Hematopoietic multipotent progenitor cell treated with erythropoietin and hydrocortisone succinate and interleukin-3 and kit ligand, for 8 days (in vitro differentiated cells): Measurements from ENCODE around the gene AIRE.
"Not testable (repeated sequence)": the region's sequence is repeated elsewhere in the genome, so short reads cannot be mapped to it uniquely, and the experiment has no call there.

Experiments
- DNase-seq: peaks from one replicate; pipeline ENCODE4 v3.0.0-alpha.2; 2015

The AIRE gene

DNA sequence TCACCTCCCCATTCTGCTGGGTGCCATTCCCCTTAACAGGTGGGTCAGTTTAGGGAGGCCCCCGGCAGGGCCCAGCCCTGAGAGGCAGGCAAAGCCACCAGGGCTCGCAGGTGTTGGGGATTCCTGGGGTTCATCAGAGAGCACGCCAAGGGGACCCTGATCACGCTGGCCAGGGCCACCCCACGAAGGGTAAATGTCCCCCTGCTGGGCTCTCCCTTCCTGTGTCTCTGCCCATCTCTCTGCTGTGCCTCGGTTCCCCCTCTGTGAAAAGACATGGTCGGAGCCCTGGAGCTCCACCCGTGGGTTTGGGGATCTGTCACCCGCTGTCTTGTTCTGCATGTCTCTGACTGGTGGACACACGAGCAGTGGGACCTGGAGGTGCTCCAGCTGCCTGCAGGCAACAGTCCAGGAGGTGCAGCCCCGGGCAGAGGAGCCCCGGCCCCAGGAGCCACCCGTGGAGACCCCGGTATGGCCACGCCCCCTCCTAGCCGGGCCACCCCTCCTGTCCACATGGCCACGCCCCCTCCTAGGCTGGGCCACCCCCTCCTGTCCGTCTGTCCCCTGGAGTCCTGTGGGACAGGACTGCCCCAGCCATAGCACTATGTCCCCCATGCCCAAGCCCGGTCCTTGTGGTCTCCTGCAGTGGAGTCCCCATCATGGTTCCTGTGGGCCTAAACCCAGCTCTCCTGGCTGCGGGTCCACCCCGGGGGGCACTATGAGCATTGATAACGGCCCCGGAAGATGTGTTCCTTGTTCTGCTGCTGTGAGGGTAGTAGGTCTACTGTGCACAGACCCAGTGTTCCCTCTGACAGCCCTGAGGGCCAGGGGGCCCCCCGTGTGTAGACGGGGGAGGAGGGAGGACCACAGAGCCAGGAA is 6.5 kb downstream of the AIRE start:
- DNase-seq: no peak

DNA sequence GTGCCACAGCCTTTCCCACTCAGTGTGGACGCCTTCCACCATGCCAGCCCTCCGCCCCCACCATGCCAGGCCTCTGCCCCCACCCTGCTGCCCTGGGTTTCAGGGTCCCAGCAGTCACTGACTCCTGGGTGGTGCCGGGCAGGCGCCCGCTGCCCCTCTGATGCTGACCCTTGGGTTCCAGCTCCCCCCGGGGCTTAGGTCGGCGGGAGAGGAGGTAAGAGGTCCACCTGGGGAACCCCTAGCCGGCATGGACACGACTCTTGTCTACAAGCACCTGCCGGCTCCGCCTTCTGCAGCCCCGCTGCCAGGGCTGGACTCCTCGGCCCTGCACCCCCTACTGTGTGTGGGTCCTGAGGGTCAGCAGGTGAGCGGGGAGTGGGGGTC is 7.1 kb downstream of the AIRE start:
- DNase-seq: no peak

DNA sequence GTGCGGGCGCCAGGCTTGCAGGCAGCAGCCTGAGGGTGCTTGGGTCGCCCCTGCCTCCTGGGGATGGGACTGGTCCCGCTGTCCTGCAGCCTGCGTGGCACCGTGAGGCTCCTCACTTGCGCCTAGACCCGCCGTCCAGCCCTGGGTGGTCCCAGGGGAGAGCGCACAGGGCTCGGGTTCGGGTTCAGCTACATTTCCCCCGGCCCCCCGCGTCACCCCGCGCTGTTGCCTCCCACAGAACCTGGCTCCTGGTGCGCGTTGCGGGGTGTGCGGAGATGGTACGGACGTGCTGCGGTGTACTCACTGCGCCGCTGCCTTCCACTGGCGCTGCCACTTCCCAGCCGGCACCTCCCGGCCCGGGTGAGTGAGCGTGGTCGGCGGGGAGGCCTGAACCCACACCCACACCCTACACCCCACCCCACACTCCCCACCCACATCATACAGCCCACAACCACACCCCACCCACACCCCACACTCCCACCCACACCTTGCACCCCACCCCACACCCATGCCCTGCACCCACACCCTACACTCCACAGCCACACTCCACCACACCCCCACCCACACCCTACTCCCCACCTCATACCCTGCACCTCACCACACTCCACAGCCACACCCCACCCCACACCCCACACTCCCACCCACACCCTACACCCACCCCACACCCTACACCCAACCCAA is 8.0 kb downstream of the AIRE start:
- no peak for DNase-seq

DNA sequence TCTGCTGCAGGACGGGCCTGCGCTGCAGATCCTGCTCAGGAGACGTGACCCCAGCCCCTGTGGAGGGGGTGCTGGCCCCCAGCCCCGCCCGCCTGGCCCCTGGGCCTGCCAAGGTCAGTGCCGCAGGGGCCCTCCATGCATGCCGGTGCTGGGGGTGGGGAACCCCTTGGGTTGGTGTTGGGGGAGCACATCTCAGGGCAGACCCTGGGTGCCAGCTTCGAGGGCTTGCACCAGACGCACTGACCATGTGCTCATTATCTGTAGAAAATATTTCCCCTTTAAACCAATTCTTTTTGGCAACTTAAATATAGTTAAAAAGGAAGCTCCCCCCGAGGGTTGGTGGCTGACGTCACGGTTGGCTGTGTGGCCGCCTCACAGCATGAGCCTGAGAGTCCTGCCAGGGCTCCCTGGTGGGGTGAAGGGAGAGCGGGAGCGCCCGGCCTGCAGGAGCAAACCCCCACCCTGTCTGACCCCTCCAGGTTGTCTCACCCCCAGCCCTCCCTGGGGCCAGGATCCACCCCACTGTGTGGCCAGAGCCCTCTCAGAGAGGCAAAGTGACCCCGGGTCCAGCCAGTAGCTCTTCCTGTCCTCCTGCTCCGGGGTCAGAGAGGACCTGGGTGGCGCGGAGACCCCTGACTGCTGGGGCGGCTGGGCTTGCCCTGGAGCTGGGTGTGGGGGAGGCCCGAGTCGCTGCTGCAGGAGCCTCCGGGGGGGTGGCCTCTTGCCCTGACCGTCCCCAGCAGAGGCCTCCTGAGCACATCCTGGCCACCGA is 8.9 kb downstream of the AIRE start:
- DNase-seq: peak; percentile 18

DNA sequence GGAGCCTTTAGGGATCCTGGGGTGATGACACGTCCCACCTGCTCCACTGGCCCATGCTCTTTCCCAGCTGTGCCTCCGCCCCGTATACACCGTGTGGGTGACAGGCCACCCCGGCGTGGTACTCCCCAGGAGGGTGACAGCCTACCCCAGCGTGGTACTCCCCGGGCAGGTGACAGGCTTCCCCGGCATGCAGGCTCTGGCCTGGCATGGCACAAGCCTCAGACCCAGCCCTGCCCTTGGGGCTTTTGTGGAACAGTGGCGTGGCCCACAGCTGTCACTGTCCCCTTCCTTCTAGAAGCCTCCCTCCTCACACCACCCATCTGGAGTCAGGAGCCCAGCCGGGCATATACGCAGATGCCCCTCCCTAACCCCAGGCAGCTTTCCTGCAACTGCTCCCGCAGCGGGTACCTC is 9.5 kb downstream of the AIRE start:
- DNase-seq: no peak

DNA sequence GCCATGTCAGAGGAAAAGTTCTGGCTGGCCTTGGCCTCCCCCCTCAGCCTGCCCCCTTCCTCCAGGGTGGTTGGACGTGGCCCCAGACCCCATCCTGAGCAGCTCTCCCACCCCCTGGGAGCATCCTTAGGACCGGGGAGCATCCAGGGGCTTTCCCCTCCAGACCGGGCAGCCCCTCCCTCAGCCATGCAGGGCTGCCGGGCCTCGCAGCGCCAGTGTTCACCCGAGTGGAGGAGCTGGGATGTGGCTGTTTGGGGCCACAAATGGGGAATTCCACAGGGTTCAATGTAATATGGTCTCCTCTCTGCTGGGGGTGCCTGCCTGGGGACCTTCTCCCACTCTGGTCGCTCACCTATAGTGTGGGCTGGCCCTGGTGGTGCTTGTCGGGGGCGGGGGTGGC is 10.0 kb downstream of the AIRE start:
- DNase-seq: no peak

DNA sequence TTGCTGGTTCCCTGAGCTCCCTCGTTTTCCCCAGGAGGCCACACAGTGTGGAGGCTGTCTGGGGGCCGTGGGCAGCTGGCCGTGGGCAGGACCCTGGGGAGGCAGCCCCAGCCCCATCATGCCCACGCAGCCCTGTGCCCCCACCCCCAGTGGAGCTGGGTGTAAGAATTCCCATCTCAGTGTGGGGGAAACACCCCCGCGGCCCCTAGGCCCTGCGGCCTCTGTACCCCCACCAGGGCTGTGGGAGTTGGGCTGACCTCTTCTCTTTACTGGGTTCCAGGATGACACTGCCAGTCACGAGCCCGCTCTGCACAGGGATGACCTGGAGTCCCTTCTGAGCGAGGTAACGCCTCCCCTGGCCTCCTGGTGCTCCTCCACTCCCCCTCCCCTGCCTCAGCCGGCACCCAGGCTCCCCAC is 10.4 kb downstream of the AIRE start:
- no peak for DNase-seq

DNA sequence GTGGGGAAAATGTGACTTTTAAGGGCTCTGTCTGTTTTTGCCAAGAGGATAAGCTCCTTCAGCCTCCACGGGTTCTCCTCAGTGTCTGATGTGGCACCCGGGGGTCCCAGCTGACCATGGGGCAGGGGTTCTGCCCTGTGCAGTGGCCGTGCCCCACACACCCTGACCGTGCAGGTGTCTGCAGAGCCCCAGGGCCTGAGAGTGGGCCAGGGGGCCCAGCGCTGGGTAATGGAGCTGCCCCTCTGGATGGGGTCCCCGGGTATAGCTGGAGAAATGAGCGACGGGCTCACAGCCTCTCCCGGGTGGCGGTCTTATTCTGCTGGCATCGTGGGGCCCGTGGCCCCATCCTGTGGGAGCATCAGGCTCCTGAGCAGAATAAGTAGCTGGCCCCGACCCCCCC is 11.2 kb downstream of the AIRE start:
- DNase-seq: no peak

DNA sequence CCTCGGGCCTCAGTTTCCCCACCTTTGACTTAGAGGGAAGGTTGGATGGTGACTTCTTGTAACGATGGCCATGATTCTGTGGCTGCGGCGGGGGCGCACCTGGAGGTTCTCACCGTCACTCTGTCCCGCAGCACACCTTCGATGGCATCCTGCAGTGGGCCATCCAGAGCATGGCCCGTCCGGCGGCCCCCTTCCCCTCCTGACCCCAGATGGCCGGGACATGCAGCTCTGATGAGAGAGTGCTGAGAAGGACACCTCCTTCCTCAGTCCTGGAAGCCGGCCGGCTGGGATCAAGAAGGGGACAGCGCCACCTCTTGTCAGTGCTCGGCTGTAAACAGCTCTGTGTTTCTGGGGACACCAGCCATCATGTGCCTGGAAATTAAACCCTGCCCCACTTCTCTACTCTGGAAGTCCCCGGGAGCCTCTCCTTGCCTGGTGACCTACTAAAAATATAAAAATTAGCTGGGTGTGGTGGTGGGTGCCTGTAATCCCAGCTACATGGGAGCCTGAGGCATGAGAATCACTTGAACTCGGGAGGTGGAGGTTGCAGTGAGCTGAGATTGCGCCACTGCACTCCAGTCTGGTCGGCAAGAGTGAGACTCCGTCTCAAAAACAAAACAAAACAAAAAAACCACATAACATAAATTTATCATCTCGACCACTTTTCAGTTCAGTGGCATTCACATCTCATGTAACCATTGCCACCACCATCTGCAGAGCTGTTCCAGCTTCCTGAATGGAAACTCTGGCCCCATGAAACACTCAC is 12.0 kb downstream of the AIRE start:
- peak; percentile 79 for DNase-seq

DNA sequence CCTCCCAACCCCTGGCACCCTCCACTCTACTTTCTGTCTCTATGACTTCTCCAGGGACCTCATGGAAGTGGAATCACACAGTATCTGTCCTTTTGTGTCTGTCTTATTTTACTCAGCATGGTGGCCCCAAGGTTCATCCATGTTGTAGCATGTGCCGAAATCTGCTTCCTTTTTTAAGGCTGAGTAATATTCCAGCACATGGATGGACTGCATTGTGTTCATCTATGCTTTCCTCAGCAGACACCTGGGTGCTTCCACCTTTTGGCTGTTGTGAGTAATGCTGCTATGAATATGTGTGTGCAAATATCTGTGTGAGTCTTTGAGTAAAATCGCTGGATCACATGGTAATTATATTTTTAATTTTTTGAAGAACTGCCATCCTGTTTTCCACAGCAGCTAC is 12.6 kb downstream of the AIRE start:
- DNase-seq: peak; percentile 42

DNA sequence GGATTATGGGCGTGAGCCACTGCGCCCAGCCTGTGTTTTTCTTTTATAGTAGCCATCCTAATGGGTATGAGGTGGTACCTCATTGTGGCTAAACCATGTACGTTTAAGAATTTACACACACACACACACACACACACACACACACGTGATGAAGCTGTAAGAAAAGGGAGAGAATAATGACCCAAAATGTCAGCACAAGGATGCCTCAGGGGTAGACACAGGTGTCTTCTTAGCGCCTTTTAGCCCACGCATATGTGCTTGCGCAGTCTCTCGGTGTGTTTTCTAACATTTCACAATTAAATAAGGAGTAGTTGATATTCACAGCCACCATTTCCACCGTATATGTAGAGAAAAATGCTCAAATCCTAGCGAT is 13.4 kb downstream of the AIRE start:
- DNase-seq: no peak

DNA sequence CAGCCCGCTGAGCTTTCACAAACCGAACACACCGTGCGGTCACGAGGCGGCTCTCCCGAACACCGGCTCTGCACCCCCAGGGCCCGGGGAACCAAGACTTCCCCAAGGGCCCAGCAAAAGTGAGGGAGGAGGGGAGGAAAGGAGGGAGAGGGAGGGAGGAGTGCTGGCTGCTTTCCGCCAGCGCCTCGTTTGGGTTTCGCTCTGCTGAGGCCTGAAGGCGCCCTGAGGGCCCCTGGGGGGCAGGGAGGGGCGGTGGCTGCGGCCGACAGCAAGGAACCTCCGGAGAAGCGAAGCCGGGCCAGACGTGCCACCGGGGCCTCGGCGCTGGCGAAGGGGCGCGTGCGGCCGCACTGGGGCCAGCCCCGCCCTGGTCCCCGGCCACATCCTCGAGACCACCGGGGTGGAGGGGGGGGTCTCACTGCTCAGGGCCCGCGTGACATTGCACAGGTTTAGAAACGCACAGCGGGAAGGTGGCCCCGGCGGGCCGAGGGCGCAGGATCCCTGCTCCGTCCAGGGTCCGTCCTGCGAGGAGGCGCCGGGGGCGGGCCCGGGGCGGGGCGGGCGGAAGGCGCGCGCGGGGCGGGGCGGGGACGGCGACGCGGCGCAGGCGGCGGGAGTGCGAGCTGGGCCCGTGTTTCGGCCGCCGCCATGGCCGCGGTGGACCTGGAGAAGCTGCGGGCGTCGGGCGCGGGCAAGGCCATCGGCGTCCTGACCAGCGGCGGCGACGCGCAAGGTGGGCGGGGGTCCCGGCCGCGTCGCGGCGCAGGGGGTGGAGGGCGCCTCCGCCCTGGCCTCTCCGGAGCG is 14.0 kb downstream of the AIRE start, which contains the start of gene PFKL:
TSS of gene PFKL (plus strand) at position 596 of the 804 bp plus-strand sequence. CDS start at position 649, 53 bp downstream.
- DNase-seq: peak; percentile 65

DNA sequence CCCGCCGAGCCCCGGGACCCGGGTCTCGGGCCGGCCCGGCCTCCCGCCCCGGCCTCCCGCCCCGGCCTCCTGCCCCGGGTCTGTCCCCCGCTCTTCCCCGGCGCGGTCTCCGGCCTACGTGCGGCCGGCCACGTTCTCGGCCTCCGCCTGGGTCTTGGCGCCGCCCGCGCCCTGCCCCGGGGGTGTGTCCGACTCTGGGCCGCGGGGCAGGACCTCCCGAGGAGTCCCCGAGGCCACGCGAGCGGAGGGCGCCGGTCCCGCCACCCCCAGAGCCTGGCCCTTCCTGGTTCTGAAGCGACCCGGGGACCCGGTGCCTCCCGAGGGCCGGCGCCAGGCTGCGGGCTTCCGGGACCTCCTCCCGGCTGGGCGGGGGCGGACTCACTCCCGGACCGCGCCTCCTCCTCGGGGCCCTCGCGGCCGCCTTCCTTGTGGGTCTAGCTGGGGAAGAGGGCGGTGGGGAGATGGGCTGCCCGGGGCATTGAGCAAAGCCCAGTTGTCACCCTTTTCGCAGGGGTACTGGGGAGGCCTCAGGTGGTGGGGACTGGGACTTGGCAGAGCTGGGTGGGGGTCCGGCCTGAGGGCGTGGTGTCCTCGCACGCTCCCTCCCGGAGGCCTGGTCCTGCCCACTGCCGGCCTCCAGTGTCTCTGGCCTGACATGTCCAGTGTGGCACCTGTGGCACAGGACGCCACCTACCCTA is 14.7 kb downstream of the AIRE start:
- DNase-seq: peak; percentile 43

DNA sequence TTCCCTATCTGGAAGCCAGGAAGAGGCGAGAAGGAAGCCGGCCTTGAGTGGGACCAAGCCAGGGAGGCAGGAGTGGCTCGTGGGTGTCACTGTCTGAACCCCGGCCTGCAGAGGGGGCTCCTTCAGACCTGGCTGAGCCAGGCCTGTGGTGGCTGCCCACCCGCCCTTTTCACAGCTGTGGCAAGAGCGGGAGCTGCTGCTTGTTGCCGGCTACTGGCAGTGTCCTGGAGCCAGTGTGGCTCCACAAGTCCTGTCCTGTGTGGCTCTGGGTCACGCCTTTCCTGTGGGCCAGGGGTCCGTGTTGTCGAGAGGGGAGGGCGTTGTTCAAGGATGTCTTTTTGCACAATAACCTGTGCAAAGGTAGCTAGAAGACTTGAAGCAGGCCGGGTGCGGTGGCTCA is 15.5 kb downstream of the AIRE start:
- no peak for DNase-seq

DNA sequence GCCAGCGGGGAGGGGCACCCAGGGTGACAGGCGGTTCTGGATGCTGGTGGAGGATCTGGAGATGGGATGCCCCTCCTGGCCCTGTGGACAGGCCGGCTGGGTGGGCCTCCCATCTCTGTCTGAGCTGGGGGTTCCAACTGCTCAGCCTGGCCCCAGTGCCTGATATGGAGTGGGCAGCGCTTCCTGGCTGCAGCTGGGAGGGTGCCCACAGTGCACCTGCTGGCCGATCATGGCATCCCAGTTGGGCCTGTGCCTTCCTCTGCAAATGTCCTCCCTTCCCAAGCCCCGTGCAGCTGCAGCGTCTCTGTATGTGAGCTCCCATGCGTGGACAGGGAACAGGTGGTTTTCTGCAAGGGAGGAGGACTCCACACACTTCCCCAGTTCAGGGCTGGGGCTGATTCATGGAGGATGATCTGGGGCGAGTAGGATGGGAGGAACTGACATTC is 16.3 kb downstream of the AIRE start:
- no peak for DNase-seq

DNA sequence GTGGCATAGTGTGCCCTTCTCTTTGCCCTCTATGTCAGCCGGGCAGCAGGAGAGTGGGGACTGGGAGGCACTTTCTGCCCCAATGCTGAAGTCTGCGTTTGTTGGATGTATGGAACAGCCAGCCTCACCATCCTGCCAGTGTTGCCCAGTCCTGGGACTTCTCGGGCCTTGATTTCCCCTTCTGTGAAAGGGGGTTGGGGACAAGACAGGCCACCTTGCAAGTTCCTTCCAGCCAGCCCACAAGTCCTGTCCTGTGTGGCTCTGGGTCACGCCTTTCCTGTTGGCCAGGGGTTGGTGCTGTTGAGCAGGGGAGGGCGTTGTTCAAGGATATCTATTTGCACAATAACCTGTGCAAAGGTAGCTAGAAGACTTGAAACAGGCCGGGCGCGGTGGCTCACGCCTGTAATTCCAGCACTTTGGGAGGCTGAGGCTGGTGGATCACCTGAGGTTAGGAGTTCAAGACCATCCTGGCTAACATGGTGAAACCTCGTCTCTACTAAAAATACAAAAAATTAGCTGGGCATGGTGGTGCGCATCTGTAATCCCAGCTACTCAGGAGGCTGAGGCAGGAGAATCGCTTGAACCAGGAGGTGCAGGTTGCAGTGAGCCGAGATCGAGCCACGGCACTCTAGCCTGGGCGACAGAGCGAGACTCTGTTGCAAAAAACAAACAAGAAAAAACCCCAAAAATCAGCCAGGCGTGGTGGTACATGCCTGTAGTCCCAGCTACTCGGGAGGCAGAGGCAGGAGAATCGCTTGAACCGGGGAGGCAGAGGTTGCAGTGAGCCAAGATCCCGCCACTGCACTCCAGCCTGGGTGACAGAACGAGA is 17.1 kb downstream of the AIRE start:
- DNase-seq: not testable (repeated sequence)

DNA sequence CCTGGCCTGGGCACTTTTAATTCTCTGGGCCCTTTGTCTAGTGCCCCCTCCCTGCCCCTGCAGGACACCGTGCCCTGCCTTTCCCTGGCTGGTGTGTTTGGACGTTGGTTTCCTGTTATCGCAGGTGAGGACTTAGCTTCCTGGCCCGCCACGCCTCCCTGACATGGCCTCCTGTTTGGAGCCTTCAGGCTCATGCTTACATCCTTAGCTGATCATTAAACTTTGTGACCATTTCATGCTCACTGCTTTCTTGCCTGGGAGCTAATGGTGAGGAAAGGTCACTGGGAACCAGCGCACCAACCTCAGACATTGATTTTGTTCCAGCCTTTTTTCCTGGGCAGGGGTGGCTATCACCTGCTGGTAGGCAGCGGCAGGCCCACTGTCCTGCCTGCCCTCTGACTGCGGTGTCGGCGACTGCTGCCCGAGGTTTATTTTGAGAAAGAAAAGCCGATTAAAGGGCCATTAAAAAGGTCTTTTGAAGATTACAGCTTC is 17.9 kb downstream of the AIRE start:
- no peak for DNase-seq

DNA sequence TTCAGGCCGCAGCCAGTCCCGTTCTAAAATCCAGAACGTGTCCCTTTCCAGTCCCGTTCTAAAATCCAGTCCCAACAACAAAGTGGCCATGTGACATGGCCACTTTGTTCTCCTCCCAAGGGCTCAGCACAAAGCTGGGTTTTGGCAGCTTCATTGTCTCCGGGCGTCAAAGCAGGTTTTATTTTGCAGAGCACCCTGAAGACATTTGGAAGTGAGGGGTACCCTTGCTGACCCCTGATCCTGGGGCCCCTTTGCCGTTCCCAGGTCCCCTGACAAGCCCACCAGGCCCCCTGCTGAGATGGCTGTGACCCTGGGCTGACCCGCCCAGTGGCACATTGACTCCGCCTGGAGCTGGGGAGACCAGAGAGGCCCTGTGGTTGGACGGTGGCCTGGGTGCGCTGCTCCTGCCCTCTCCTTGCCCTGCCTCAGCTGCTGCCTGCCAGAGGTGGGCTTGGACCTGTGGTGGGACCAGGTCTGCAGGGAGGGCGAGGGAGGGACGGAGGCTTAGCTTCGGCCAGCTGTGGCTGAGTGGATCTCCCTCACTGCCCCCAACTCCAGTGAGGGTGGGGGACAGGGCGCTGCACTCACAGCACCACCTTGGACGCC is 18.4 kb downstream of the AIRE start:
- DNase-seq: no peak

DNA sequence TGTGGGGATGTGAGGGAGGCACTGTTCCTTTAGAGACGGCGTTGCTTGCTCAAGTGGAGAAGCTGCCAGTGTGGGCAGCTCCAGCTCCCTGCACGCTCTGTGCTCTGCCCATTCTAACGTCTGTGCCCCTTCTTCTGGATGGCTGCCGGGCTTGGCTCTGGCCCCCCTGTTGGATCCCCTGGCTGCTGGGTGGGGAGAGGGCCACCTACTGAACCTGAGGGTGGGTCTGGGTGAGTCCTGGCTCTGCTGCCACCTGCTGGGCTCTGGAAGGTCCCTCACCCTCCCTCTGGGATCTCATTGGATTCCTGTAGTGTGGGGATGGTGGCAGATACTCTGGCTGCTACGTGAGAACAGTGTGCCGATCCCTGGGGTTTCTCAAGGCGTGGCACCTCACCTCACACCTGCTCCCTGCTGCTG is 19.2 kb downstream of the AIRE start:
- peak; percentile 39 for DNase-seq

DNA sequence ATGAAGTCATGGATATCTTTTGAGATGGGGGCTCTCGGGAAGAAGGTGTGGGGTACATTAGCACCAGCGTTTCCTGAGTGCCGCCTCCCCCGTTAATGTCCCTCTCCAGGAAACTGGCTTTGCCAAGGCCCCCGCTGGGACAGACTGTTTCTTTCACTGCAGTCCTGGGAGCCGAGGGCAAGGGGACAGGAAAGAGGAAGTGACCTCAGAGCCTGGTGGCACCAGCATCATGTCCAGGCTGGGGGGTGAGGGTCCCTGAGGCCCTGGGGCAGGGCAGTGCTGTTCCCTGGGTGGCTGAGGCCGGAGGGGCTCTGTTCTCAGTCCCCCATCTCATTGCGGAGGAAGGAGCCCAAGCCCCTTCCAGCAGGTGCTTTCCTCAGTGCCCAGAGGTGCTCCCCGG is 20.0 kb downstream of the AIRE start:
- DNase-seq: no peak
